ENCODE results near the gene ITPR2.

DNA sequence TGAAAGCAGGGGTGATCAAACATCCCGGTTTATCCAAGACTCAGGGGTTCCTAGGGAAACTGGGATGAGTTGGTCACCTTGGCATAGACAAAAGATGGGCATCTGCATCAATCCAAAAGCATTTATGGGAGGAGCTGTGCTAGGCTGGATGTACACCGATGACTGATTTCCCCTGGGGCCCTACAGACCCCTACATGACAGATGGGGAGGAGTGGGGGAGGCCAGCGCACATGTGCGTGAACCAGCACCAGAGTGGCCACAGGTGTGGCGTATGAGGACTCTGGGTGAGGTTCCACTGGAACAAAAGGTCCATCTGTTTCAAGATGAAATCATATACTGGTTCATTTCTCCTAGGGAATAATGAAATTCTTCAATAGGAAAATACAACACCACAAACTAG lies 210.4 kb downstream of the ITPR2 start:
- TF ChIP-seq, protein P1, sequence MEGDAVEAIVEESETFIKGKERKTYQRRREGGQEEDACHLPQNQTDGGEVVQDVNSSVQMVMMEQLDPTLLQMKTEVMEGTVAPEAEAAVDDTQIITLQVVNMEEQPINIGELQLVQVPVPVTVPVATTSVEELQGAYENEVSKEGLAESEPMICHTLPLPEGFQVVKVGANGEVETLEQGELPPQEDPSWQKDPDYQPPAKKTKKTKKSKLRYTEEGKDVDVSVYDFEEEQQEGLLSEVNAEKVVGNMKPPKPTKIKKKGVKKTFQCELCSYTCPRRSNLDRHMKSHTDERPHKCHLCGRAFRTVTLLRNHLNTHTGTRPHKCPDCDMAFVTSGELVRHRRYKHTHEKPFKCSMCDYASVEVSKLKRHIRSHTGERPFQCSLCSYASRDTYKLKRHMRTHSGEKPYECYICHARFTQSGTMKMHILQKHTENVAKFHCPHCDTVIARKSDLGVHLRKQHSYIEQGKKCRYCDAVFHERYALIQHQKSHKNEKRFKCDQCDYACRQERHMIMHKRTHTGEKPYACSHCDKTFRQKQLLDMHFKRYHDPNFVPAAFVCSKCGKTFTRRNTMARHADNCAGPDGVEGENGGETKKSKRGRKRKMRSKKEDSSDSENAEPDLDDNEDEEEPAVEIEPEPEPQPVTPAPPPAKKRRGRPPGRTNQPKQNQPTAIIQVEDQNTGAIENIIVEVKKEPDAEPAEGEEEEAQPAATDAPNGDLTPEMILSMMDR (conservative IDR thresholded peaks at IDR 0.05; ENCODE audit: low read length), result no peak
- no peak for TF ChIP-seq EZH2phosphoT487 (IDR thresholded peaks at IDR 0.05; ENCODE audit: borderline replicate concordance, low read depth, low read length)
